ENCODE results near the gene UBL3. TPM values are rescaled to one million over a fixed set of nuclear protein-coding genes. Genes with fewer than 3 reads are reported as not detected.

Gene UBL3
- total RNA-seq, 3 donors from 2014 or later: 40.4 to 58.1 (median 43.6) TPM

GRCh38 chr13:29791997-29792780 lies 58.2 kb downstream of the UBL3 start:
- no peaks in the 10 kb centered on the region for H3K36me3 ChIP-seq (ENCODE audit: low read depth)
- peaks cover 4% of the 10 kb centered on the region for H3K4me1 ChIP-seq (ENCODE audit: low read depth)
- TF ChIP-seq, protein P1, sequence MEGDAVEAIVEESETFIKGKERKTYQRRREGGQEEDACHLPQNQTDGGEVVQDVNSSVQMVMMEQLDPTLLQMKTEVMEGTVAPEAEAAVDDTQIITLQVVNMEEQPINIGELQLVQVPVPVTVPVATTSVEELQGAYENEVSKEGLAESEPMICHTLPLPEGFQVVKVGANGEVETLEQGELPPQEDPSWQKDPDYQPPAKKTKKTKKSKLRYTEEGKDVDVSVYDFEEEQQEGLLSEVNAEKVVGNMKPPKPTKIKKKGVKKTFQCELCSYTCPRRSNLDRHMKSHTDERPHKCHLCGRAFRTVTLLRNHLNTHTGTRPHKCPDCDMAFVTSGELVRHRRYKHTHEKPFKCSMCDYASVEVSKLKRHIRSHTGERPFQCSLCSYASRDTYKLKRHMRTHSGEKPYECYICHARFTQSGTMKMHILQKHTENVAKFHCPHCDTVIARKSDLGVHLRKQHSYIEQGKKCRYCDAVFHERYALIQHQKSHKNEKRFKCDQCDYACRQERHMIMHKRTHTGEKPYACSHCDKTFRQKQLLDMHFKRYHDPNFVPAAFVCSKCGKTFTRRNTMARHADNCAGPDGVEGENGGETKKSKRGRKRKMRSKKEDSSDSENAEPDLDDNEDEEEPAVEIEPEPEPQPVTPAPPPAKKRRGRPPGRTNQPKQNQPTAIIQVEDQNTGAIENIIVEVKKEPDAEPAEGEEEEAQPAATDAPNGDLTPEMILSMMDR (IDR thresholded peaks at IDR 0.05): no peak
- ATAC-seq (no peak), DNase-seq (no peak)
- no peak overlapping the region for H3K4me3 ChIP-seq
- H3K9me3 ChIP-seq: no peaks in the 10 kb centered on the region
- intact Hi-C loops (cut with DNase I, micrococcal nuclease): no loop called here

DNA sequence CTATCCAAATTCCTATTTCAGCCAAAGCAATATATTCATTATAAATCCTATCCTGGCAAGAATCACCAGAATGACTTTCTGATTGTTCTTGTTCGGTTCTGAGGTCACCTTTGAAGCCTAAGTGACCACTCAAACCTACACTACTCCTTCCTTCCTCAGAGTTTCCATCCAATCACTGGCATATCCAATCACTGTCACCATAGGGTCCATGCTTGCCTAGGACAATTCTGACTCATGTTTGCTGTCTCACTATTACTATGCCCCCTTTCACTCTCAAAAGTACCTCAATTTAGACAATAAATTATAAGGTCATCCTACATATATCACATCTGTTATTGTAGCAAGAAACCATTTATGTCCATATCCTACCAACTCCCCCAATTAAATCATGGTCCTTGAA lies 58.9 kb downstream of the UBL3 start:
- no peaks in the 10 kb centered on the region for H3K36me3 ChIP-seq (ENCODE audit: low read depth)
- ATAC-seq (no peak), DNase-seq (no peak)
- TF ChIP-seq, protein P1 (IDR thresholded peaks at IDR 0.05): no peak
- intact Hi-C loops (cut with DNase I, micrococcal nuclease): no loop called here
- H3K4me3 ChIP-seq: no peak overlapping the region
- no peaks in the 10 kb centered on the region for H3K9me3 ChIP-seq
- H3K4me1 ChIP-seq (ENCODE audit: low read depth): peaks cover 8% of the 10 kb centered on the region

GRCh38 chr13:29786698-29787097 lies 63.7 kb downstream of the UBL3 start:
- Histone ChIP-seq H3K4me1 (ENCODE audit: low read depth) (peaks cover 17% of the 10 kb centered on the region), H3K36me3 (ENCODE audit: low read depth) (no peaks in the 10 kb centered on the region), H3K4me3 (no peak overlapping the region), H3K9me3 (no peaks in the 10 kb centered on the region)
- peak; percentile 88 for ATAC-seq
- intact Hi-C loops (cut with DNase I, micrococcal nuclease): no loop called here
- no peak for DNase-seq
- TF ChIP-seq, protein P1 (IDR thresholded peaks at IDR 0.05): no peak

GRCh38 chr13:29785978-29786377 lies 64.4 kb downstream of the UBL3 start:
- TF ChIP-seq, protein P1 (IDR thresholded peaks at IDR 0.05): no peak

DNA sequence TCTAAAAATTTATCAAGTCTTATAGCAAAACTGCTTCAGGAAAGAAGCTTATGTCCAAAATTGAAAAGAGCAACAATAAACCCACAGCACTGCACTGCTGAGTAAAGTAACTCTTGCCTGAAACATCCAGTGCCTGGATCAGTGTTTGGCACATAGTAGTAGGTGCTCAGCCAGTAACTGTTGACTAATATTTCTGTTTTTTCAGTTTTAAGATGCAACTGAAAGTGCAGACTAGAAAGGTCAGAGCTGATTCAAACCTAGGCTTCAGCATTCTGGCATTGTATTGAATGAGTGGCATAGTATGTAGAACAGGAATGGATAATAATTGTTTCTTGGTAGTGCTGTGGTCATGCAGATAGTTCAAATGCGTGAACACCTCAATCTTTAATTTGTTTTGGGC lies 67.6 kb downstream of the UBL3 start:
- ATAC-seq (no peak), DNase-seq (no peak)
- Histone ChIP-seq H3K4me1 (ENCODE audit: low read depth) (peaks cover 17% of the 10 kb centered on the region), H3K4me3 (no peak overlapping the region), H3K36me3 (ENCODE audit: low read depth) (no peaks in the 10 kb centered on the region), H3K9me3 (no peaks in the 10 kb centered on the region)
- intact Hi-C loops (cut with DNase I, micrococcal nuclease): no loop called here
- TF ChIP-seq, protein P1 (IDR thresholded peaks at IDR 0.05): no peak

More at GRCh38 chr13:29785978-29786377, 64.4 kb downstream of the UBL3 start:
- DNase-seq: no peak
- Histone ChIP-seq H3K4me1 (ENCODE audit: low read depth) (peaks cover 17% of the 10 kb centered on the region), H3K36me3 (ENCODE audit: low read depth) (no peaks in the 10 kb centered on the region), H3K9me3 (no peaks in the 10 kb centered on the region), H3K4me3 (no peak overlapping the region)
- intact Hi-C loops (cut with DNase I, micrococcal nuclease): no loop called here
- peak; percentile 52 for ATAC-seq

Measured in mucosa of descending colon (tissue), 3 donors.